ENCODE measurements around the gene NPFFR2.

NPFFR2 gene

GRCh38 chr4:72016011-72016410 lies 15.8 kb upstream of the NPFFR2 start:
- H3K9ac ChIP-seq (ENCODE audit: low read depth, low read length, poor library complexity, severe bottlenecking) = no peak overlapping the region
- H4K20me1 ChIP-seq (ENCODE audit: insufficient read depth, low read length, poor library complexity, severe bottlenecking) = no peaks in the 10 kb centered on the region
- no peaks in the 10 kb centered on the region for H3K27me3 ChIP-seq (ENCODE audit: insufficient read depth, low read length, poor library complexity, severe bottlenecking)
- no peak overlapping the region for H3K4me3 ChIP-seq (ENCODE audit: low read length, poor library complexity, severe bottlenecking)
- H2AFZ ChIP-seq (ENCODE audit: low read length) = no peak overlapping the region
- no peak for TF ChIP-seq CTCF (conservative IDR thresholded peaks at IDR 0.05; ENCODE audit: low read length)
- TF ChIP-seq EZH2phosphoT487 (IDR thresholded peaks at IDR 0.05; ENCODE audit: borderline replicate concordance) = no peak
- H3K79me2 ChIP-seq (ENCODE audit: insufficient read depth, low read length) = no peaks in the 10 kb centered on the region
- no peak overlapping the region for H3K4me2 ChIP-seq (ENCODE audit: low read depth, low read length, poor library complexity, severe bottlenecking)
- no peaks in the 10 kb centered on the region for H3K9me2 ChIP-seq (replicated peaks; ENCODE audit: low read depth, low read length)
- no peaks in the 10 kb centered on the region for H3K36me3 ChIP-seq (ENCODE audit: insufficient read depth, low read length)
- H3K9me3 ChIP-seq (ENCODE audit: insufficient read depth, low read depth, low read length) = no peaks in the 10 kb centered on the region
- H3F3A ChIP-seq (ENCODE audit: low read depth) = no peaks in the 10 kb centered on the region
- H3K4me1 ChIP-seq (ENCODE audit: insufficient read depth, low read length, poor library complexity, severe bottlenecking) = no peaks in the 10 kb centered on the region

- Histone ChIP-seq H3K9me2 (replicated peaks; ENCODE audit: low read depth, low read length) (no peaks in the 10 kb centered on the region), H3K9ac (ENCODE audit: low read depth, low read length, poor library complexity, severe bottlenecking) (no peak overlapping the region), H4K20me1 (ENCODE audit: insufficient read depth, low read length, poor library complexity, severe bottlenecking) (no peaks in the 10 kb centered on the region), H3K36me3 (ENCODE audit: insufficient read depth, low read length) (no peaks in the 10 kb centered on the region), H3F3A (ENCODE audit: low read depth) (no peaks in the 10 kb centered on the region), H3K4me1 (ENCODE audit: insufficient read depth, low read length, poor library complexity, severe bottlenecking) (no peaks in the 10 kb centered on the region), H3K4me2 (ENCODE audit: low read depth, low read length, poor library complexity, severe bottlenecking) (no peak overlapping the region), H3K4me3 (ENCODE audit: low read length, poor library complexity, severe bottlenecking) (no peak overlapping the region), H3K9me3 (ENCODE audit: insufficient read depth, low read depth, low read length) (no peaks in the 10 kb centered on the region), H3K27me3 (ENCODE audit: insufficient read depth, low read length, poor library complexity, severe bottlenecking) (no peaks in the 10 kb centered on the region), H2AFZ (ENCODE audit: low read length) (no peak overlapping the region), H3K79me2 (ENCODE audit: insufficient read depth, low read length) (no peaks in the 10 kb centered on the region)
- TF ChIP-seq EZH2phosphoT487 (IDR thresholded peaks at IDR 0.05; ENCODE audit: borderline replicate concordance) = no peak
- no peak for TF ChIP-seq CTCF (conservative IDR thresholded peaks at IDR 0.05; ENCODE audit: low read length)
These were observed 12.1 kb upstream of the NPFFR2 start for GRCh38 chr4:72019688-72020087.

- TF ChIP-seq CTCF (conservative IDR thresholded peaks at IDR 0.05; ENCODE audit: low read length) (no peak), EZH2phosphoT487 (IDR thresholded peaks at IDR 0.05; ENCODE audit: borderline replicate concordance) (no peak)
- no peaks in the 10 kb centered on the region for H3K79me2 ChIP-seq (ENCODE audit: insufficient read depth, low read length)
- no peak overlapping the region for H3K4me3 ChIP-seq (ENCODE audit: low read length, poor library complexity, severe bottlenecking)
- H3K9me3 ChIP-seq (ENCODE audit: insufficient read depth, low read depth, low read length) = no peaks in the 10 kb centered on the region
- H4K20me1 ChIP-seq (ENCODE audit: insufficient read depth, low read length, poor library complexity, severe bottlenecking) = no peaks in the 10 kb centered on the region
- no peaks in the 10 kb centered on the region for H3K4me1 ChIP-seq (ENCODE audit: insufficient read depth, low read length, poor library complexity, severe bottlenecking)
- H3K9me2 ChIP-seq (replicated peaks; ENCODE audit: low read depth, low read length) = no peaks in the 10 kb centered on the region
- no peaks in the 10 kb centered on the region for H3K27me3 ChIP-seq (ENCODE audit: insufficient read depth, low read length, poor library complexity, severe bottlenecking)
- H3K36me3 ChIP-seq (ENCODE audit: insufficient read depth, low read length) = no peaks in the 10 kb centered on the region
- H2AFZ ChIP-seq (ENCODE audit: low read length) = no peak overlapping the region
- H3F3A ChIP-seq (ENCODE audit: low read depth) = no peaks in the 10 kb centered on the region
- H3K9ac ChIP-seq (ENCODE audit: low read depth, low read length, poor library complexity, severe bottlenecking) = no peak overlapping the region
- H3K4me2 ChIP-seq (ENCODE audit: low read depth, low read length, poor library complexity, severe bottlenecking) = no peak overlapping the region
These were observed 9.2 kb upstream of the NPFFR2 start for GRCh38 chr4:72022553-72022952.
